Neural crest cell (in vitro differentiated cells): ENCODE measurements around the gene AP3B2. TPM values are rescaled to one million over a fixed set of nuclear protein-coding genes. Genes with fewer than 3 reads are reported as not detected.

ENCODE experiments used
- DNase-seq: peaks from one replicate; pipeline ENCODE4 v3.0.0; 2021; ENCODE audit warnings: low read depth, mixed read lengths, low spot score
- H3K27ac Mint-ChIP-seq: one replicate; pipeline ENCODE4 v1.8.0; 2021; ENCODE audit warnings: mild to moderate bottlenecking, mixed read lengths; ENCODE audit not compliant: unreplicated experiment
- H3K27me3 Mint-ChIP-seq: 2 replicates; pipeline ENCODE4 v1.8.0; 2021; ENCODE audit warnings: low read depth, mild to moderate bottlenecking, mixed read lengths
- H3K36me3 Mint-ChIP-seq: 2 replicates; pipeline ENCODE4 v1.8.0; 2021; ENCODE audit warnings: low read depth, mild to moderate bottlenecking, mixed read lengths
- H3K4me1 Mint-ChIP-seq: 2 replicates; pipeline ENCODE4 v1.8.0; 2021; ENCODE audit warnings: mixed read lengths
- H3K4me3 Mint-ChIP-seq: one replicate; pipeline ENCODE4 v1.8.0; 2021; ENCODE audit warnings: mild to moderate bottlenecking, mixed read lengths
- H3K9me3 Mint-ChIP-seq: 2 replicates; pipeline ENCODE4 v1.8.0; 2021; ENCODE audit warnings: mixed read lengths
- CTCF ChIP-seq: fragments of 200-600 bp; sonication (generic); conservative IDR thresholded peaks from 2 replicates; pipeline ENCODE4 v1.5.0; 2021; ENCODE audit warnings: antibody characterized with exemption, mild to moderate bottlenecking
- total RNA-seq: library from RNA; stranded (reverse); gene quantifications from 2 replicates; pipeline ENCODE4 v1.2.1, GENCODE V29; 2021

Gene AP3B2
- total RNA-seq, 1 donor from 2014 or later: 20.0 TPM

GRCh38 chr15:82656641-82657266 lies 52.9 kb downstream of the AP3B2 start:
- Mint-ChIP-seq H3K27me3 (peaks cover 70% of the 10 kb centered on the region), H3K4me1 (no peaks in the 10 kb centered on the region), H3K27ac (no peak overlapping the region), H3K9me3 (no peaks in the 10 kb centered on the region), H3K4me3 (no peak overlapping the region), H3K36me3 (no peaks in the 10 kb centered on the region)
- no peak for TF ChIP-seq CTCF
- no peak for DNase-seq

GRCh38 chr15:82655606-82656005 lies 54.1 kb downstream of the AP3B2 start:
- TF ChIP-seq CTCF: no peak
- H3K9me3 Mint-ChIP-seq: no peaks in the 10 kb centered on the region
- no peaks in the 10 kb centered on the region for H3K36me3 Mint-ChIP-seq
- H3K4me1 Mint-ChIP-seq: no peaks in the 10 kb centered on the region
- no peak overlapping the region for H3K4me3 Mint-ChIP-seq
- no peak overlapping the region for H3K27ac Mint-ChIP-seq
- no peak for DNase-seq
- peaks cover 75% of the 10 kb centered on the region for H3K27me3 Mint-ChIP-seq

- Mint-ChIP-seq H3K4me3 (no peak overlapping the region), H3K36me3 (no peaks in the 10 kb centered on the region), H3K9me3 (no peaks in the 10 kb centered on the region), H3K4me1 (no peaks in the 10 kb centered on the region), H3K27me3 (peaks cover 84% of the 10 kb centered on the region), H3K27ac (no peak overlapping the region)
- no peak for TF ChIP-seq CTCF
- DNase-seq: no peak
Observed at GRCh38 chr15:82653483-82654168, 56.0 kb downstream of the AP3B2 start.

GRCh38 chr15:82651708-82652107 lies 58.0 kb downstream of the AP3B2 start:
- peaks cover 84% of the 10 kb centered on the region for H3K27me3 Mint-ChIP-seq
- no peak overlapping the region for H3K27ac Mint-ChIP-seq
- no peaks in the 10 kb centered on the region for H3K9me3 Mint-ChIP-seq
- DNase-seq: no peak
- H3K36me3 Mint-ChIP-seq: no peaks in the 10 kb centered on the region
- no peak for TF ChIP-seq CTCF
- H3K4me1 Mint-ChIP-seq: peaks cover 5% of the 10 kb centered on the region
- H3K4me3 Mint-ChIP-seq: no peak overlapping the region

GRCh38 chr15:82650046-82650670 lies 59.5 kb downstream of the AP3B2 start:
- no peak for TF ChIP-seq CTCF
- Mint-ChIP-seq H3K27ac (no peak overlapping the region), H3K4me3 (no peak overlapping the region), H3K36me3 (no peaks in the 10 kb centered on the region), H3K4me1 (peaks cover 5% of the 10 kb centered on the region), H3K27me3 (peaks cover 90% of the 10 kb centered on the region), H3K9me3 (no peaks in the 10 kb centered on the region)
- no peak for DNase-seq
